Kidney glomerular epithelial cell (primary cell): Measurements from ENCODE around the gene SCFD2.
"Not testable (repeated sequence)": the region's sequence is repeated elsewhere in the genome, so short reads cannot be mapped to it uniquely, and the experiment has no call there.

Source experiments
- DNase-seq: peaks from one replicate; lab custom pipeline; 2025; lab: John Stamatoyannopoulos, UW

Gene SCFD2

GRCh38 chr4:53238352-53238751 is 127.5 kb downstream of the SCFD2 start:
- not testable (repeated sequence) for DNase-seq

DNA sequence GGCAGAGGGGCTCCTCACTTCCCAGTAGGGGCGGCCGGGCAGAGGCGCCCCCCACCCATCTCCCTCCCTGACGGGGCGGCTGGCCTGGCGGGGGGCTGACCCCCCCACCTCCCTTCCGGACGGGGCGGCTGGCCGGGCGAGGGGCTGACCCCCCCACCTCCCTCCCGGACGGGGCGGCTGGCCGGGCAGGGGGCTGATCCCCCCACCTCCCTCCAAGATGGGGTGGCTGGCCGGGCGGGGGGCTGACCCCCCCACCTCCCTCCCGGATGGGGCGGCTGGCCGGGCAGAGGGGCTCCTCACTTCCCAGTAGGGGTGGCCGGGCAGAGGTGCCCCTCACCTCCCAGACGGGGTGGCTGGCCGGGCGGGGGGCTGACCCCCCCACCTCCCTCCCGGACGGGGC is 128.1 kb downstream of the SCFD2 start:
- DNase-seq, result not testable (repeated sequence)

GRCh38 chr4:53236624-53237023 is 129.2 kb downstream of the SCFD2 start:
- DNase-seq, result not testable (repeated sequence)

DNA sequence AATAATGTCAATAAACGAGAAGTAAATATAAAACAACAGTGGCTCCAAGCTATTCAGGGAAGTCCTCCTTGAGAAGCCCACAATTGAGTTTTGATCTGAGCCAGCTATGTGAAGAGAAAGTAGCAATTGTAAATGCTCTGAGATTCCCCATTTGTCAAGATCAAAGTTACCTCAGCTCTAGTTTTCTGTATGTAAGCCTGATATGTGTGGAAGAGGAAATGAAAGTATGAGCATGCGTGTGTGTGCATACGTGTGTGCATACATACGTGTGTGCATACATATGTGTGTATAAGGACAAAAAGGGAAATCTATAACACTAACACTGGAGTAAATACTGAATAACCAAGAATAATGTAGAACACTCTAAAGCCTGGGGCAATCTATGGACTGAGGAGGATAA is 130.3 kb downstream of the SCFD2 start:
- DNase-seq, result no peak

DNA sequence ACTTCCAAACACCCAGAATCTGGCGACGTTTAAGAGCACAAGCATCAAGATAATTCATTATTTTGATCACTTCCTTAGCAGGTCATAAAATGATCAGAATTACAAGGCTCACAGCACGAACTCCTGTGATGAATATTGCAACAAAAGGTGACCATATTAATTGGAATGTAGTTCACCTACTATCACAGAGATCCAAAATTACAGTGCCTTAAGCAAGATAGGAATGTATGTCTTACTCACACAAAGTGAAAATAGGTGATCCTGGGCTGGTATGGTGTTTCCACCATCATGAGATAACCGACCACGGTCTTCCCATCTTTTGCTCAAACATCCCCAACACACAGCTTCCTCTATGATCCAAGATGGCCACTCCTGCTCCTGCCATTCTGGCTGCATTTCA is 131.2 kb downstream of the SCFD2 start:
- DNase-seq, result no peak

DNA sequence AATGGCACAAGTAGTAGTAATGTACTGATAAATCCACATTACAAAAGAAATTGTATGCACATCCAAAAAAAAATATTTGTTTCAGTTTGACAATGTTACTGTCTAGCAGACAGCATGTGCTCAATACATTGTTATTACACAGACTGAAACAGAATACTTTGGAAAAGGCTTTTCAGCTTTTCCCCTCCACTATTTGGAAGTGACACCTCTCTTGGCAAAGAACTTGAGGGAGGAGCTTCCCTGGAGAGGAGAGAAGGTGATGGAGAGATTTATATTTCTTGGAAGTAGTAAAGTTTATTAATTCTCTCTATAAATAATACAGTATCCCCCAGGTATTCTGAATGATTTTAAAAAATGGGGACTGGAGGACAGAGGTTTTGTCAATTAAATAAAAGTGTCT is 131.8 kb downstream of the SCFD2 start:
- no peak for DNase-seq

- no peak for DNase-seq
These were observed 132.6 kb downstream of the SCFD2 start for GRCh38 chr4:53233114-53233795.

DNA sequence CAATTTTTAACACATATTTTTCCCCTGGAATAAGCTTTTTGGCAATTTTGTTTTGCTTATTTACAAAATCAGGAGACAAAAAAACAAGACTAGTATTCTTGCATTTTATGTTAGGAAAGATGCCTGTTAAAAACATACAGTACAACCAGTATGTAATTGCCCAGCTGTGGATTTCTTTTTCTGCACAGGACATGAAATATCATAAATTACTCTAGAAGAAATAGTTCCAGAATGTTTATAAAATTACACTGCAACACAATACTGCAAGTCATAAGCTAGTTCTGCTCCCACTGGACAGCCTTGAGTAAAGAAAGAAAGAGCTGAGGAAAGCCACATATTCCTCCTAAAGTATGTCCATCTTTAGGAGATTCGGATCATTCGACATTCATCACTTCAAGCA is 133.5 kb downstream of the SCFD2 start:
- no peak for DNase-seq

DNA sequence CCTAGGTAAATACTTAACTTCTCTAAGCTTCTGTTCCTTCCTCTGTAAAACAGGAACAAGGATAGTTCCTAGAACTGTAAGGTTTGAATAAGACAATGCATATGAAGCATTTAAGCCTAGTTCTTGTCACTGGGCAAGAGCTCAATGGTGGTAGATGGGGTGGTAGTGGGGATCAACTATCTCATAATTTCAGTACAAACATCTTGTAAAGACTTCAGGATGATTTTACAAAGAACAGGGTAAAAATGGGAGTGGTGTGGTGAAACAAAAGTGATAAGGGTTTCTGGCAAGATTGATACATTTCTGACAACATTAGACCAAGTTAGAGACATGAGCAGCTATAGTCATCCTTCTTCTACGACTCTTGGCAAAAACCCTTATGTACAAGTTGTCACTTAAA is 137.8 kb downstream of the SCFD2 start:
- DNase-seq, result no peak

DNA sequence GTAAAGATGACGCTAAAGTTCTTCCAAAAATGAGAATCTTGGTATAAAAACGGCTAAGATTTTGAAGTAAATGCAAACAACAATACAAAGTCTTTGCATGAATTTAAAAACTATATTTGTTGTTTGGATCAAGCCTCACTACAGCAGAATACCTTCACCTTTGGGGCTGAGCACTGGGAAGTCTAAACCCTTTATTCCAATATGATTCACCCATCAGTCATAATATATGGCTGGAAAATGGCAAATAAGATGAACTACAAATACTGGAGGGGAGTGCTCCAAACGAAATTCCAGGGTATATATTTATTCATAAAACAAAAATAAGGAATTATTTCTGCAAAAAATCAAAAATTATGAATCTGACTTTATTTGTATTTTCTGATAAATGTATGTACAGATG is 138.4 kb downstream of the SCFD2 start:
- no peak for DNase-seq

GRCh38 chr4:53221832-53222480 is 143.9 kb downstream of the SCFD2 start:
- no peak for DNase-seq

DNA sequence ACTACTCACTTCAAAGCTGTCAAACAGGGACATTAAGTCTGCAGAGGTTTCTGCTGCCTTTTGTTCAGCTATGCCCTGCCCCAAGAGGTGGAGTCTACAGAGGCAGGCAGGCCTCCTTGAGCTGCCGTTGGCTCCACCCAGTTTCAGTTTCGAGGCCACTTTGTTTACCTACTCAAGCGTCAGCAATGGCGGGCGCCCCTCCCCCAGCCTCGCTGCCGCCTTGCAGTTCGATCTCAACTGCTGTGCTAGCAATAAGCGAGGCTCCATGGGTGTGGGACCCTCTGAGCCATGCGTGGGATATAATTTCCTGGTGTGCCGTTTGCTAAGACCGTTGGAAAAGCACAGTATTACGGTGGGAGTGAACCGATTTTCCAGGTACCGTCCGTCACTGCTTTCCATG is 146.7 kb downstream of the SCFD2 start:
- DNase-seq, result not testable (repeated sequence)

DNA sequence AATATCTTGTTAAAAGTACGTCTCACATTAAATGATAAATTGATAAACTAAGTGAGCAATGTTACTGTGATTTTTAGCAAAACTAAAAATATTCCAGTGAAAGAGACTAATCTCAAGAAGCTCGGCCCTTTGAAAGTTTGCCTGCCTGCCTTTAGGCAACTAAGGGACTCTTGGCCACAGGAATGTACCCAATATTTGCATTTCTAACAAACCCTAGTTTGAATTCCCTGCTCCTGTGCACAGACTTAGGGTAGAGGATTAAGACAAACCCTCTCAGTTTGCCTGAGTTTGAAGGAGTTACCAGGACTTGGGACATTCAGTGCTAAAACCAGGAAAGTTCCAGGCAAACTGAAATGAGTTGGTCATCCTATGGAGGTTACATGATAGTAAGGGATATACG is 157.1 kb downstream of the SCFD2 start:
- no peak for DNase-seq

GRCh38 chr4:53205970-53206369 is 159.9 kb downstream of the SCFD2 start:
- DNase-seq, result no peak

- no peak for DNase-seq
These were observed 166.5 kb downstream of the SCFD2 start for GRCh38 chr4:53199356-53199755.

- no peak for DNase-seq
These were observed 168.1 kb downstream of the SCFD2 start for GRCh38 chr4:53197772-53198142.

DNA sequence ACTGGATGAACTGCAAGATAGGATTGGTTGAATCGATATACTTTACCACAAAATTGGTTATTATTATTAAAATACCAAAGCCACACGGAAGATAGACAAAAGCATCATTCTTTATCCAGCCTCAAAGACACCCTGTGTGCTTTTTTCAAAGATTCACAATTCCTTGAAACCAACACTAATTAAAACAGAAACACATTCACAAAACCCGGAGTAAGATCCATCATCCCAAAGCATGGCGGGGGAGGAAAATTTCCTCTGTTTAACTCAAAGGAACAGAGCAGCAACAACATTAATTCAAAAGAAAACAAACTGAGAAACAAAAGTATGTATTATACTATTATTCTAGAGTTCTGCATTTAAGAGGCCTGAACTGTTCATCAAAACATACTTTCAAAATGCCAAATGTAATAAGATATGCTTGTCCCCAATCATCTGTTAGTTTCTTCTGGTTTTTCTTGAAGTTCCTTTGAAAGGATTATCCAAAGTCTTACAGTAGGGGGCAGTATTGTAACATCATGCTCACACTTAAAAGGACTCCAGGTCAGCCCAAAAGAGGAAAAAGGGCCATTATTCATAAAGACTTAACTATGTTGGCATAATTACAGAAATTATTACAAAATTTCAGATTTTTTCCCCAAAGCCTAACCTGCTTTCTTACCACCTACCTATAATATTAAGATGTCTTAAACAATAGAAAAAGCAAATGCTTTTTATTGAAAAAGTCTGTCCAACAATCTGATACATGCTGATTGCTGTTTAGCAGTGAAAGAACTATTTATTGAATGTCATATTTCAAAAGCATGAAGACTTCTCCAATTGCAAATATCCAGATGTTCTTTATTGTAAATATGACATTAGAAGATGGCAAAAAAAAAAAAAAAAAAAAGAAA is 168.7 kb downstream of the SCFD2 start:
- peak; percentile 47 for DNase-seq

- DNase-seq, result no peak
These were observed 169.8 kb downstream of the SCFD2 start for GRCh38 chr4:53195815-53196661.

GRCh38 chr4:53194727-53195126 is 171.1 kb downstream of the SCFD2 start:
- DNase-seq, result no peak

DNA sequence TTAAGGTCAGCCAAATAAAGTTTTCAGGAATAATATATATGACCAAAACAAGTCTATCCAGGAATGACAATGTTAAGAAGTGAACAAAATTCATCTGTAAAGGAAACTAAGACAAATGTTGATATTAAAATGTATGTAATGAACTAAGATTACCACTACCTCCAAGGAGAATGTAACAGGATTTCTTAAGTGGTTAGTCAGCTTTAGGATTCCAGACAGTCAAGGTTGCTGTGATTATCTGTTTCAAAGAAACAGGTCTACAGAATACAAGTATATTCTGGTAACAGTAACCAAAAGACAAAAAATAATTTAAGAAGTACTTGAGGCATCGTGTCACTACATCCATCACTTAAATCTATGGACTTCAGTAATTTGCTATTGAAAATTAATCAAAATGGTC is 172.8 kb downstream of the SCFD2 start:
- DNase-seq, result no peak

DNA sequence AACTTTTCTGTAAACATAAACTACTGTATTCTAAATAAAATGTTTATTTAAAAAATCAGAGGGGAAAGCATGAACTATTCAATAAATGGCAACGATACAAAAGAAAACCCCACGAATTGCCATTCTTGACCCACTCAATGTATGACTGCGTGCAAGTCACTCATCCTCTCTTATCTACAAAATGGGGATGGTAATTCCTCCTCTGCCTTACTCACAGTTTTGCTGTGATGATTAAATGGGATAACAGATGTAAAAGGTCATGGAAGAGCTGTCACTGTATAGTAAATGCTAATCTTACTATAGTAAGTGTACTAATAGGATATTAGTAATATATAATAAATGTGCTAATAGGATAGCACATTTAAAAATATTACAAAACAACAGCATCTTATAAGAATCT is 173.4 kb downstream of the SCFD2 start:
- DNase-seq, result no peak

DNA sequence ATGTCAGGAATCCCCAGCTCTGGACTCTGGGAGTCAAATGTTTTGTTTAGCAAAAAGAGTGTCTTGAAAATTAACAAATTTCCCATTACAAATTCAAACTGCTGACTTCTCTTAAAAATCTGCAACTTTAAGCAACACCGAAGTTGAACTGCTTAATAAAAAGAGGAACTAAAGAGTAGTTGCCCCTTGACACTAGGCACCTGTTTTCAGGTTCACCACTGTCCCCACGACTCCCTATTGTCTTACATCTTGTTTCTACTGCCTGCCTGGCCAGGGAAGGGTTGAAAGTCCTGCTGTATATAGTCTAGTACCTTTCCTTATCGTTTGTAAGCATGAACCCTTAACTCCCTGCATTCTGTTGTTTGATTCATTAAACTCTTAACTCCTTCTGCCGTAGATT is 173.9 kb downstream of the SCFD2 start:
- DNase-seq, result no peak
